Upper lobe of right lung (tissue), 1 donor: ENCODE data around the gene ZNF502. TPM values are rescaled to one million over a fixed set of nuclear protein-coding genes. Genes with fewer than 3 reads are reported as not detected.

Experiments
- ATAC-seq: fragments of 200-7000 bp; cut with Tn5 transposase; one replicate; pipeline ENCODE4 v1.9.1; 2020; ENCODE audit warnings: mild to moderate bottlenecking, moderate library complexity
- DNase-seq: peaks from one replicate; pipeline ENCODE4 v3.0.0-alpha.2; 2020
- H3K27ac ChIP-seq: fragments of 200-600 bp; one replicate; pipeline ENCODE4 v1.8.0; 2022
- H3K27me3 ChIP-seq: fragments of 200-600 bp; one replicate; pipeline ENCODE4 v1.8.0; 2022; ENCODE audit warnings: mild to moderate bottlenecking
- H3K36me3 ChIP-seq: fragments of 200-600 bp; one replicate; pipeline ENCODE4 v1.8.0; 2022
- H3K4me1 ChIP-seq: fragments of 200-600 bp; one replicate; pipeline ENCODE4 v1.8.0; 2022
- H3K4me3 ChIP-seq: fragments of 200-600 bp; one replicate; pipeline ENCODE4 v1.8.0; 2022; ENCODE audit warnings: mild to moderate bottlenecking
- H3K9me3 ChIP-seq: fragments of 200-600 bp; one replicate; pipeline ENCODE4 v1.8.0; 2022
- CTCF ChIP-seq: fragments of 200-600 bp; IDR thresholded peaks from one replicate; pipeline ENCODE4 v1.8.0; 2022; ENCODE audit warnings: antibody characterized with exemption
- intact Hi-C: fragments of 100-400 bp; cut with DNase I; formaldehyde crosslinking; loops from one replicate; pipeline ENCODE4 v1.11.0; 2022
- total RNA-seq: library from RNA; stranded (reverse); fragmentation: NEBNext Ultra II Directional; extraction: Animal tissue kit (Norgen Biotek cat#: 25700); gene quantifications from one replicate; pipeline ENCODE4 v1.2.1, GENCODE V29; 2021
- donor health status: DM: no; HTN: yes; CAD: no; lungs with severe emphysema.

ZNF502 gene
- total RNA-seq, 1 donor from 2014 or later: 4.1 TPM

GRCh38 chr3:44772099-44772442 is 59.6 kb downstream of the ZNF502 start:
- no peak for TF ChIP-seq CTCF
- ATAC-seq: no peak
- Histone ChIP-seq H3K4me1 (no peaks in the 10 kb centered on the region), H3K27ac (no peak overlapping the region), H3K36me3 (no peaks in the 10 kb centered on the region), H3K27me3 (no peaks in the 10 kb centered on the region), H3K4me3 (no peak overlapping the region), H3K9me3 (no peaks in the 10 kb centered on the region)
- no peak for DNase-seq
- intact Hi-C loops: no loop called here

Other genes starting within 250 kb of the ZNF502 start
- gene ZNF445, start 235.0 kb upstream of the ZNF502 start, total RNA-seq: 19.8 TPM
- 3.6 TPM for gene ZKSCAN7, start 157.5 kb upstream of the ZNF502 start, total RNA-seq
- 5.9 TPM for gene ZNF660, start 127.7 kb upstream of the ZNF502 start, total RNA-seq
- gene ZNF197, start 87.6 kb upstream of the ZNF502 start, total RNA-seq: 14.2 TPM
- 10.0 TPM for gene ZNF35, start 63.9 kb upstream of the ZNF502 start, total RNA-seq
- 4.5 TPM for gene ZNF501, start 17.0 kb downstream of the ZNF502 start, total RNA-seq
- gene KIAA1143, start 49.0 kb downstream of the ZNF502 start, total RNA-seq: 25.2 TPM
- gene KIF15, start 49.1 kb downstream of the ZNF502 start, total RNA-seq: 0.81 TPM
- gene TMEM42, start 149.3 kb downstream of the ZNF502 start, total RNA-seq: 14.4 TPM
- gene TGM4, start 161.9 kb downstream of the ZNF502 start, total RNA-seq: not detected